Stimulated activated CD4-positive, alpha-beta T cell treated with anti-CD3 and anti-CD28 coated beads, Interleukin-4, amount 100 ng/mL, for 4 hours (primary cell): ENCODE measurements around the gene CLECL1.
A peak's percentile ranks its signal among the peaks of the same experiment; 100 is the strongest.
"Not testable (repeated sequence)": the region's sequence is repeated elsewhere in the genome, so short reads cannot be mapped to it uniquely, and the experiment has no call there.

Source experiments
- DNase-seq, 2 experiments: peaks; one replicate each; pipeline ENCODE4 v3.0.0-alpha.2; 2020

Gene CLECL1

DNA sequence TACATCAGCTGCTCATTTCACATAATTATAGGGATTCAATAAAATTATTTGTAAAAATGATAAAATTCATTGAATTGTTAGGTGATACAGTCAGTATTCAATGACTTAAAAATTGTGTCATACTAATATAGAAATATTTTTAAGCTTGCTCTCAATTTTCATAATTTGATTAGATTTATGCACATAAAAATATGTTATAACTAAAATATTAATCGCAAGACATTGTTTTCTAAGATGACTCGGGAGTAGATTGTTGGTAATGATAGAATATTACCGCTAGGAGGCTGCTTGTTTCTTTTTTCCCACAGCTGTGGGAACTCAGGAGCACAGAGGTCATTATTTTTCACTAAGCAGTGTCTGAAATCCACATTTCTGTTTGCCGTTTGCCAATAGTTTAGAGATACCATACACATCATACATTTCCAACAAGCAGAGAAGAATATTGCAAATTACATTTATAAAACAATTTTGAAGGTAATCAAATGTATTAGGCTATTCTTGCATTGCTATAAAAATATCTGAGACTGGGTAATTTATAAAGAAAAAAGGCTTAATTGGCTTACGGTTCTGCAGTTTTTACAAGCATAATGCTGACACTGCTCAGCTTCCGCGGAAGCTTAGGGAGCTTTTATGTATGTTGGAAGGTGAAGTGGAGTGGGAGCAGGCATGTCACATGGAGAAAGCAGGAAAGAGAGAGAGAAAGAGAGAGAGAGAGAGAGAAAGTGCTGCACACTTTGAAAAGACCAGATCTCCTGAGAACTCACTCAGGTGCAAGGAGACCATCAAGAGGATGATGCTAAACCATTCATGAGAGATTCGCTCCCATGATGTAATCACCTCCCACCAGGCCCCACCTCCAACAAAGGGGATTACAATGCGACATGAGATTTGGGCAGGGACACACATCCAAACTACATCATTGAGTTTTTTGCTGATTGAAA is 18.6 kb upstream of the CLECL1 start:
- DNase-seq: peak in 1 of 2 experiments; percentile 76

DNA sequence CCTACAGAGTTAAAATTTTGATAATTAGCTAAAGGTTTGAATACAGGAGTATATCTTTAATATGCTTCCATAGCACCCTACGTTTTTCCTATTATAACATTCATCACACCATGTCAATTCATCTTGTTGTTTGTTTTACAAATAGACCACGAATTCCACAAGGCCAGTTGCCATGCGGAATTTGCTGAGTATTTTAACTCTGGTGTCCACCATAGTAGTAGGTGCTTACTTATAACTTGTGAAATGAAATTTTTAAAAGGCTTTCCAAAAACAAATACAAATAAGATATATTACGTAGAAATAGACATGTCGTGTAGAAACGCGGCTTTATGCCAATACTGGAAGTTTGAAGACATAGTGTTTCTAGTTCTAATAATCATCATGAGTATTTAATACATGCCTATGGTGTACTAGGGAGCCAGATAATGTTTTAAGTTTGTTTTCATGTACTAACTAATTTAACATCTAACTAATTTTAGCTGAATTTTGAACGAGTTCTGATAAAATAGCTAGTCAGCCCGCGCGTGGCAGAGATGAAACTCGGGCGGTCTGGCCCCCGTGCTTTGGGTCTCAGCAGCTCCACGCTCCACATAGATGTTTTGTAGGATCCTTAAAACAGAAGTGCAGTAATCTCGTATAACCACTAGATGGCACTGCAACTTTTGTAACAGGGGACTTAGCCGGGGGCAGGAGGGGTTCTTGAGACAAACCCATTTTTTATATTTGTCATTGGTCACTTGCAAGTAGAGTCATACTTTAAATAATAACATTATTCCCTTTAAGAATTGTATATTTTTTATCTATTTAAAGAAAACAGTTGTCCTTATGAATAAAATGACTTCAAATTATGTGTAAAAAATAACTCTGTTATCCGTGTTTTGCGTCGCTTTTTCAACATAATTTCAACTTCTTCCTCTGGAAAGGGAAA is 17.6 kb upstream of the CLECL1 start:
- DNase-seq: peak; percentile 39 to 66

DNA sequence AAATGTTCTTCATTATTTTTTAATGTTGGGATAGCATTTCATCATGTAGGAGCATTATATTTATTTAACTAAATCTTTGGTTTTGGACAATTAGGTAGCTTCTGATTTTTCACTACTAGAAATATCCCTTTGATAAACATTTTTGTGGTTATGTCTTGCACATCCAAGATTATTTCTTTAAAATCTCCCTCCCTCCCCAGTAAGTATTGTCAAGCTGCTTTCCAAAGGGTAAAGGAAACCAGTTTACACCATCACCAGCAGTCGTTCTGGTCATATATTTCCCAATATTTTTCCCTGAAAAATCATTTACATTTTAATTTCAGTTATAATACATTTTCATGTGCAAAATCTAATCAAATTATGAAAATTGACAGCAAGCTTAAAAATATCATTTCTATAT is 16.7 kb upstream of the CLECL1 start:
- no peak for DNase-seq

DNA sequence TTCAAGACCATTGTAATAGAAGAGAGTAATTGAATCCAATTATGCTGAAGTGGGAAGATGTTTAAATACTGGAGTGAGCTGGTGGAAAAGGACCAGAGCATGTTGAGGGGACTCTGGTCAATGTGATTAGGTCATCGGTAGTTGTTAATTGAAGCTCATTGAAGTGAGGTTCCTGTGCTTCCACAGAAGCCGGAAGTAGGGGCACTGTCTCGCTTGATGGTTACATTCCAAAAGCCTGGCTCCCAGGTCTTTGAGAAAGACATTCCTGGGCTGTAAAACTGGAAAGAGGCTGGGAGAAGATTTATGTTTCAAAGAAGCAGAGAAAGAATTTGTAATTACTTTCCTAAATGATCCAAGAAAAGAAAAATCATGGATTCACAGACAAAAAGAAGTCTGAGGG is 12.3 kb upstream of the CLECL1 start:
- no peak for DNase-seq

DNA sequence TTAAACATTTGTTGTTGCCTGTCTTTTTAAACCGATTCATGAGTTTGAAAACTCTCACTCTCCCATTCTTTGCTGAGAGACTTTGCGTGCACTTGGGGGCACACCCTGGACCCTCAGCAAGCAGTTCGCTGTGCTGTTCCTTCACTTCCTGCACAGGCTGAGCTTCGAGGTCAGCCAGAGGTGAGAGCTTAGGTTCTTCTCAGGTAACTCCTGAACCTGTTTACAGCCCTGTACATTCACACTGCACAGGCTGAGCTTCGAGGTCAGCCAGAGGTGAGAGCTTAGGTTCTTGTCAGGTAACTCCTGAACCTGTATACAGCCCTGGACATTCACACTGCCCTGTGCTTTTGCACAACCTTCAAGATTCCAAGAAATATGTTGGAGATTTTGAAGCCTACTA is 9.8 kb upstream of the CLECL1 start:
- no peak for DNase-seq

DNA sequence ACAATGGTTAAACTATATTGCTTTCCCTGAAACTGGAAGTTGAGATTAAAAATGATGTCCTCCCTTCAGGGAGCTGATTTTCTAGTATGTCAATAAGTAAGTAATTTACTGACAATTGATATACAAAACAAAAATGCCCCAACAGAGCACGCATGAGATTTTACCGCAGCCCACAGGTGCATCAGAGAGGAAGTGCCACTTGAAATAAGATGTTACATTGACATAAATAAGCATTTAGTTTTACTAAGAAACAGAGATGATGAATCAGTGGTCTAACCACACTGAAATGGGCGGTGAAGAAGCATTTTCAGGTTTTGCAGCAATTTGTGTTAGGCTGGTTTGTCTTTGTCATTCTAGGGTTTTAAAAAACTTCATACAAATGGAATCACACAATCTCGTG is 8.8 kb upstream of the CLECL1 start:
- DNase-seq: peak; percentile 36 to 76

- no peak for DNase-seq
Measured at GRCh38 chr12:9740106-9740750, 7.3 kb upstream of the CLECL1 start.

GRCh38 chr12:9739404-9740105 is 6.7 kb upstream of the CLECL1 start:
- not testable (repeated sequence) for DNase-seq

DNA sequence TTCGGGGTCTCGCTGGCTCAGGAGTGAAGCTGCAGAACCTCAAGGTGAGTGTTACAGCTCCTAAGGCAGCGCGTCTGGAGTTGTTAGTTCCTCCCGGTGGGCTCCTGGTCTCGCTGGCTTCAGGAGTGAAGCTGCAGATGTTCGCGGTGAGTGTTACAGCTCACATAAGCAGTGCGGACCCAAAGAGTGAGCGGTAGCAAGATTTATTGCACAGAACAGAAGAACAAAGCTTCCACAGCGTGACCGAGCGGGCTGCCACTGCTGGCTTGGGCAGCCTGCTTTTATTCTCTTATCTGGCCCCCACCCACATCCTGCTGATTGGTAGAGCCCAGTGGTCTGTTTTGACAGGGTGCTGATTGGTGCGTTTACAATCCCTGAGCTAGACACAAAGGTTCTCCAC is 6.0 kb upstream of the CLECL1 start:
- DNase-seq: not testable (repeated sequence)

DNA sequence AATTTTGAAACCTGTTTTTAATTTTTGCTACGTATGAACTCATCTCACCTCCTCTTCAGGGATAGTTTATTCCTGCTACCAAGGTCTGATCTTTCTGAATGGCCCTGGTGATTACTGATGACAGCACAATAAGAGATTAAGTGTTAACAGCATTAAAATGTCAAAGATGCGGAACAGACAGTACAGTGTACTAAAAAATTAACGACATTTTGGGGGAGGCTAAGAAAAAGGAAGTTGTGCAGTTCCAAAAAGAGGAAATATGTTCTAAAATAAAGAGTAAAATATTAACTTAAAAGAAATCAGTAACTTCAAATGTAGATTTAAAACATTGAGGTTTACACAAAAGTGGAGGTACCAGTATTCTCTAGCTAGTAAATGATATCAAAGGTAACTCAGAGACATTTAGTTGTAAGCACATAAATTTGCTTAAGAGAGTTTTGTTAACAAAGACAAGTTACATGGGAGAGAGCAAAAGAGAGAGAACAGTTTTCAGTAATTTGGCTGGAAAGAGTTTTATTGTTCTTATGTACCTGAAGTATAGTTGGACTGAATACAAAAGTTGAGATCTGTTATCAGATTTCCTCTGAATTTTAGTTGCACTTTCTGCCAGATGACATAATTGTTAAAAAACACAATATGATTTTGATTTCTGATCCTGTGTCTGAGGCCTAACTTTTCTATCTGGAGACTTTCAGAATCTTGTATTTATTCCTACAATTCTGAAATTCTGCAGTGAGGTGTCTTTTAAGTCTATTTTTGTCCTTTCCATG is 4.2 kb upstream of the CLECL1 start:
- DNase-seq: no peak

- DNase-seq: no peak
Measured at GRCh38 chr12:9735601-9736000, 2.7 kb upstream of the CLECL1 start.

GRCh38 chr12:9731797-9732196 is 1.1 kb downstream of the CLECL1 start:
- DNase-seq: no peak

DNA sequence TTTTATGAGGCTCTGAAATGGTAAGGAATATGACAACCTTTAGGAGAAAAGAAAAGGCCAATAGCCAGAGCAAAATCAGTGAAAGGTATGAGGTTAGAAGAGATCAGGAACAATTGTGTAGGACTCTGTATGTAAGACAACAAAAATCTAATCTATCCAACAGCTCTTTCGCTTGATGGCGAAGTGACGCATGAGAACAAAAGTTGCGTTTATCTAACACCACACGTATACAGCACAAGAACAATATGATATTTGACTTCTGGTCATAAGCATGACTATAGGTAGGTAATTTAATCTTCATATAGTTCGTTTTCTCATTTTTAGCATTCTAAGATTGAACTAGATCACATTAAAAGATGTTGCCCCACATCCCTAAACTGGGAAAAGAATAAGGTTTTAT is 1.5 kb downstream of the CLECL1 start:
- no peak for DNase-seq

GRCh38 chr12:9730591-9730990 is 2.3 kb downstream of the CLECL1 start:
- DNase-seq: no peak

- no peak for DNase-seq
Measured at GRCh38 chr12:9730011-9730410, 2.9 kb downstream of the CLECL1 start.

DNA sequence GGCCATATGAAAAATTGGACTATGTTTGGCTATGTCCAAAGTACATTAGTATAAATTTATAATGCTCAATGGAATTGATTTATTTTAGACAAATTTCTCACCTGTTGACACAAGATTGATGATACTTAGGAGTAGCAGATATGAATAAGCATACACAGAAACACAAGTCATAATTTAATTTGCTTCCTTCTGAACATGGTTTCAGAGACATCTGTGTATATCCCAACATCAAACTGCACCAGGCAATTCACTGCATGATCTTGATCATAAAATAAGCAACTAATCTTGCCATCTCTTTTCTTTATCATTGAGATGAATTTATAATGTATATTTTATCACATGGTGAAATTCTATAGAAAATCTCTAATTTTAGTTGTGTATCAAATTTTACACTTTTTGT is 3.8 kb downstream of the CLECL1 start:
- DNase-seq: no peak

DNA sequence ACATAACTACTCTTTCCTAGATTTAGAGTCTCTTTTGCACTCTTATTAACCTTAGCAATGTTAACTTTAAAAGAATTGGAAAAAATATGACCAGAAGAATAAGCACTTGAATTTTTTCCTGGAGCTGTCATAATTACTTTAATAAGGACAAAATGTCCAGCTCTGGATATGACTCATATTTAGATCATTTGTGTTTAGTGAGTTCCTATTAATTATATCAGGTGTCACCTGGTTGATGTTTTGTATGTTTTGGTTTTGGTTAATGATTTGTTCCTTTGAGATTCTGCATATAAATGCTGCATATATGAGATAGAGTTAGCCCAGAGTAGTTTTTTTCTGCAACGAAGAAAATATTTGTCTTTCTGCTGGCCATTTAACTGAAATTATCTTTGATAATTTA is 5.1 kb downstream of the CLECL1 start:
- DNase-seq: no peak

DNA sequence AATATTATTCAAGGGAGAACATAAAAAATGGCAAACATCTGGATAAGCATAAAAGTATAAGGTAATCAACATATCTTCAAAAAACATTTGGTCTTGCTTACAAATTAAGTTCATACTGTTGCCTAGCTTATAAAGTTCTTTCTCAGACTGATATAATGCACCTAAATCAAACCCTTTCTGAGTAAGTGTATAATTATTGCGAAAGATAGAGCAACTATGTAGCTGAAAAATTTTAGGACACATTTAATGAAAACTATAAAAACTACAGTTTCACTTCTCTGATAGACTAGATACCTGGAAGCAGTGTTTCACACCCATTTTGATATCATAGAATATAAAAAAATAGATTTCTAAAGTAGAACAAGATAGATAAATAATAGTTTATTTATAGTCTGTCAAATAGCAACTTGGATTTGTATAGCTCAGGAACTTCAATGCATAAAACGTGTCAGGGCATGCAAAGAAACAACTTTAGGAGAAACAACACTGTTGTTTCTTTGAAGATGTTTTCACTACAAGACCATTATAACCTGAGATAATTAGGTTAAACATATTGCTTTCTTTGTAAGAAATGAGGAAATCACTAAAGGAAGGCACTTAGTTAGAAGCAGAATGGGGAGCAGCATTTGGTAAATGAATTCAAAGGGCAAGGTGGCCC is 7.6 kb downstream of the CLECL1 start:
- DNase-seq: no peak

- no peak for DNase-seq
Measured at GRCh38 chr12:9724023-9724422, 8.9 kb downstream of the CLECL1 start.

DNA sequence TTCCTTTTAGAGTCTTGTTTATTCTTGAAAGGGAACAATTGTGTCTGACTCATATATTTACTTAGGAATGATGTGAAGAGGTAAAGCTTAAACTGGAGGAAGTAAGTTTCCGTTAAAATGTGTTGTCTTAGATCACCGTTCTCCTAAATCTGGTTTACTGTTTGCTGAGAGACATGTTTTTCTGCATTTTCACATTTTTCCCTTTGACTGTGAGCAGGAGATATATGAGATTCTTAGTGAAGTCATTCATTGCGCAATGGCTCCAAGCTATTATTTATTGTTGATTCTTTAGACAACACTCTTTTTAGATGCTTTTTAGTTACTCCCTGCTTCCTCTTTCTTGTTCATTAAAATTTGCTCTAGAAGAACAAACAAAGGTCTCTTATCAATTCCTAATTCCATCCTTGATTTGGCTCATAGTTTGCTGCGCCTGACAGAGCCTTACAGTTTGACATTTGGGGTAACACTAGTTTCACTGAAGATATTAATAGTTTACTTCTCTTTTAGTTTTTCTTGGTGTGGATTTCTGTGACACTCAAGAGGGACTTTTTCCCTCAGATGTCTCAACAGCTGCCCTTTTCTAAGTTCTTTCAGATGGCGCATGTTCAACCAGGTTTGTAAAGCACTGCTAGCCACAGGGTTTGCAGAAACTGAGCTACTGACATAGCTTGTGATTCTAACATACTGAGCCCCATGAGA is 11.4 kb downstream of the CLECL1 start:
- no peak for DNase-seq

DNA sequence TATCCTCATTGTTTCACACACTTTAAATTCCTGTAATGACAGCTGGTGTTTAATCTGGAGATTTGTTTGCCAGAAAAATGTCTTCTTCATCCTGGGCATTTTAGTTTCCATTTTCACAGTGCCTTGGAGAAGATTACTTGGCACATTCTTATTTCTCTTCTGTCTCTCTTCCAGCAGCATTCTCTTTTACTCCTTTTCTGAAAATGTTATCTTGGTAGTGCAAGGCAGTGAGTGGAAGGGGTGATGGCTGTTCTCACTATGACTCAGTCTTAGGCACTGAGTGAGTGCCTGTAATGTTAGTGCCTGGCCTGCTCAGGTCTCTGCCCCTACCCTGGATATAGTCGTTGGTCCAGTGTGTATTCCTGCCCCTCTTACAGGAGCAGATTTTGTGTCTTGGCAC is 13.1 kb downstream of the CLECL1 start:
- no peak for DNase-seq
